Hepatocyte (in vitro differentiated cells): ENCODE results near the gene CELSR1. TPM values are rescaled to one million over a fixed set of nuclear protein-coding genes. Genes with fewer than 3 reads are reported as not detected.

Source experiments
- DNase-seq: peaks from one replicate; pipeline ENCODE4 v3.0.0-alpha.2; 2016; ENCODE audit warnings: low spot score
- H2AFZ ChIP-seq: fragments of 200-600 bp; sonication (generic); 2 replicates; pipeline ENCODE4 v1.6.0; 2016; ENCODE audit warnings: antibody characterized with exemption, mild to moderate bottlenecking
- H3K27ac ChIP-seq: fragments of 200-600 bp; sonication (generic); 2 replicates; pipeline ENCODE4 v1.5.1; 2016; ENCODE audit warnings: mild to moderate bottlenecking
- H3K27me3 ChIP-seq: fragments of 200-600 bp; sonication (generic); 2 replicates; pipeline ENCODE4 v1.6.1; 2016
- H3K36me3 ChIP-seq: fragments of 200-600 bp; sonication (generic); replicated peaks from 2 replicates; pipeline ENCODE4 v1.5.1; 2016; ENCODE audit warnings: low read depth; ENCODE audit not compliant: insufficient read depth
- H3K4me1 ChIP-seq: fragments of 200-600 bp; sonication (generic); 2 replicates; pipeline ENCODE4 v1.5.1; 2016; ENCODE audit warnings: mild to moderate bottlenecking, moderate library complexity; ENCODE audit not compliant: insufficient read depth
- H3K4me2 ChIP-seq: fragments of 200-600 bp; sonication (generic); 2 replicates; pipeline ENCODE4 v1.6.0; 2016
- H3K4me3 ChIP-seq: fragments of 200-600 bp; sonication (generic); 2 replicates; pipeline ENCODE4 v1.5.1; 2016; ENCODE audit warnings: mild to moderate bottlenecking
- H3K79me2 ChIP-seq: fragments of 200-600 bp; sonication (generic); 2 replicates; pipeline ENCODE4 v1.6.0; 2017; ENCODE audit warnings: mild to moderate bottlenecking
- H3K9me2 ChIP-seq: fragments of 200-600 bp; sonication (generic); replicated peaks from 2 replicates; pipeline ENCODE4 v1.6.0; 2017; ENCODE audit warnings: mild to moderate bottlenecking; ENCODE audit not compliant: insufficient read depth
- H3K9me3 ChIP-seq: fragments of 200-600 bp; sonication (generic); 2 replicates; pipeline ENCODE4 v1.5.1; 2016; ENCODE audit warnings: low read depth, mild to moderate bottlenecking
- H4K20me1 ChIP-seq: fragments of 200-600 bp; sonication (generic); 2 replicates; pipeline ENCODE4 v1.6.0; 2016; ENCODE audit warnings: mild to moderate bottlenecking; ENCODE audit not compliant: insufficient read depth, poor library complexity, severe bottlenecking
- EZH2 ChIP-seq: fragments of 200-600 bp; sonication (generic); IDR thresholded peaks from 2 replicates; pipeline ENCODE4 v1.6.1; 2016; ENCODE audit warnings: antibody characterized with exemption, mild to moderate bottlenecking, borderline replicate concordance
- EZH2phosphoT487 ChIP-seq: fragments of 200-600 bp; sonication (generic); IDR thresholded peaks from one replicate; pipeline ENCODE4 v1.6.1; 2018; ENCODE audit warnings: antibody characterized with exemption, mild to moderate bottlenecking, low read depth, moderate library complexity; ENCODE audit not compliant: unreplicated experiment, severe bottlenecking
- WGBS: methylation state at CpG from one replicate; pipeline ENCODE4 v1.1.6; 2016; ENCODE audit warnings: low lambda C conversion rate; ENCODE audit errors: missing lambda C conversion rate; 5-methylcytosine and 5-hydroxymethylcytosine counted together
- polyA plus RNA-seq: library from polyadenylated mRNA; unstranded; fragments of >200 nt; fragmentation: Nextera tagmentation; extraction: Ambion mirVana; gene quantifications from 2 replicates; pipeline ENCODE4 v1.2.1, GENCODE V29; 2016
- total RNA-seq: library from RNA; depleted of rRNA; stranded (reverse); fragments of >200 nt; gene quantifications from 2 replicates; pipeline ENCODE4 v1.2.3, GENCODE V29; 2014
- TF ChIP-seq, protein P1 (sequence below): fragments of 200-600 bp; sonication (generic); IDR thresholded peaks from 2 replicates; pipeline ENCODE4 v1.5.1; 2016; ENCODE audit warnings: antibody characterized with exemption, mild to moderate bottlenecking; ENCODE audit not compliant: poor library complexity

Gene CELSR1
- total and polyA plus RNA-seq, 2 experiments from 2014 or later, result 3.0 to 8.7 TPM

GRCh38 chr22:46402505-46402904 is 134.9 kb downstream of the CELSR1 start:
- no peak for TF ChIP-seq EZH2
- TF ChIP-seq, protein P1, sequence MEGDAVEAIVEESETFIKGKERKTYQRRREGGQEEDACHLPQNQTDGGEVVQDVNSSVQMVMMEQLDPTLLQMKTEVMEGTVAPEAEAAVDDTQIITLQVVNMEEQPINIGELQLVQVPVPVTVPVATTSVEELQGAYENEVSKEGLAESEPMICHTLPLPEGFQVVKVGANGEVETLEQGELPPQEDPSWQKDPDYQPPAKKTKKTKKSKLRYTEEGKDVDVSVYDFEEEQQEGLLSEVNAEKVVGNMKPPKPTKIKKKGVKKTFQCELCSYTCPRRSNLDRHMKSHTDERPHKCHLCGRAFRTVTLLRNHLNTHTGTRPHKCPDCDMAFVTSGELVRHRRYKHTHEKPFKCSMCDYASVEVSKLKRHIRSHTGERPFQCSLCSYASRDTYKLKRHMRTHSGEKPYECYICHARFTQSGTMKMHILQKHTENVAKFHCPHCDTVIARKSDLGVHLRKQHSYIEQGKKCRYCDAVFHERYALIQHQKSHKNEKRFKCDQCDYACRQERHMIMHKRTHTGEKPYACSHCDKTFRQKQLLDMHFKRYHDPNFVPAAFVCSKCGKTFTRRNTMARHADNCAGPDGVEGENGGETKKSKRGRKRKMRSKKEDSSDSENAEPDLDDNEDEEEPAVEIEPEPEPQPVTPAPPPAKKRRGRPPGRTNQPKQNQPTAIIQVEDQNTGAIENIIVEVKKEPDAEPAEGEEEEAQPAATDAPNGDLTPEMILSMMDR, result no peak
- TF ChIP-seq EZH2phosphoT487, result no peak
- Histone ChIP-seq H3K27me3 (no peaks in the 10 kb centered on the region), H3K9me3 (no peaks in the 10 kb centered on the region), H3K4me2 (no peak overlapping the region), H3K27ac (no peak overlapping the region), H3K4me1 (no peaks in the 10 kb centered on the region), H4K20me1 (no peaks in the 10 kb centered on the region), H3K4me3 (no peak overlapping the region), H3K36me3 (no peaks in the 10 kb centered on the region), H3K9me2 (no peaks in the 10 kb centered on the region), H3K79me2 (no peaks in the 10 kb centered on the region), H2AFZ (no peak overlapping the region)
- 67% methylated on average over 2 of the region's 2 CpGs for WGBS
- DNase-seq, result no peak

DNA sequence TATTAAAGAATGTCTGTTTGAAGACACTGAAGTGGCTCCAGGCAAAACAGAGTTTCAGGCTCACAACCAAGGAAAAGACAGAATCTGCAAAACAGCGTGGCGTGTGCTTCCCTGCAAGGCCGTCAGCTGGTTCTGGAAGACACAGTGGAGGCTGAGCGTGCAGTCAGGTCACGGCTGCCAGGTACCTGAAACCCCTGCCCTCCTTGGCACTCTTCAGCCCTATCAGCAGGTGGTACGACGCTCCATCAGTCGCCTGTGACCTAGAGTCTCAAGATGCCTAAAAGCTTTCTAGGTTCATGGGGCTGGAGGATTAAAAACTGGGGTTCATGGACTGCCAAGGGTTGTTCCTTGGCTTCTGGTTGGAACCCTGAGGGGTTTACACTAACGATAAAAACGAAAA is 136.1 kb downstream of the CELSR1 start:
- no peak overlapping the region for H3K4me3 ChIP-seq
- TF ChIP-seq EZH2 (no peak), EZH2phosphoT487 (no peak)
- TF ChIP-seq, protein P1, result no peak
- no peak overlapping the region for H3K4me2 ChIP-seq
- H3K27me3 ChIP-seq, result no peaks in the 10 kb centered on the region
- no peaks in the 10 kb centered on the region for H3K9me3 ChIP-seq
- H2AFZ ChIP-seq, result no peak overlapping the region
- no peaks in the 10 kb centered on the region for H4K20me1 ChIP-seq
- H3K4me1 ChIP-seq, result no peaks in the 10 kb centered on the region
- H3K9me2 ChIP-seq, result no peaks in the 10 kb centered on the region
- no peak for DNase-seq
- WGBS, result 88% methylated on average over 10 of the region's 10 CpGs
- no peaks in the 10 kb centered on the region for H3K79me2 ChIP-seq
- H3K36me3 ChIP-seq, result no peaks in the 10 kb centered on the region
- H3K27ac ChIP-seq, result no peak overlapping the region

DNA sequence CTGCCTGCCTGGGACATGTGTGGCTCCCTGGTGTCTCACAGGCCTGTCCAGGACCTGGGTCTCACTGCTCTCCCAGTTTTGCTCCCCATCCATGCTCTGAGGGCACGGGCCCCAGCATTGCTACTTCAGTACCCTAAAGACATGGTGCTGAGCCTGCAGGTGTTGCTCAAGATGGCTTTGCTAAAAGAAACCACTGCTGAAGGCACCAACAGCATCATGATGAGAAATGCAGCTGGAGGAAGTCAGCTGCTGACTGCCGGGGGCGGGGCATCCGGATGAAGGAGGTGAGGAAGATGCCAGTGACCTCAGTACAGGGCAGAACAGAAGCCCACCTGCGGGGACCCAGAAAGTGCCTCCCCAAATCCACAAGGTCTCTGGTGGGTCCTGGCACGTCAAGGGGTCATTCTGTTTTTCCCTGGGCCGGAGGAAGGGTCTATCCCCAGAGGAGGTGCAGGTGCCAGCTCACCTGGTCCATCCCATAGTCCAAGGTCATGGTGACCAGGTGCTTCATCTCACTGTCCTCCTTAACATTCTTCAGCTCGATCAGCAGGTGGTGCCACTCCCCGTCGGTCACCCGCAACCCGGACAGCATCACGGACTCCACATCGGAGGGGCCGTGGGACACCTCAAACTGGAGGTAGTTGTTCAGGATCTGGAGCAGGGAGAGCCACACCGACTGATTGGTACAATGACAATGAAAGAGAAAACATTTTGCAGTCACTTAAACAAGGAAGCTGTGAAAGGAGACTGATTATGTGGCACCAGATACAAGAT is 138.0 kb downstream of the CELSR1 start:
- Histone ChIP-seq H4K20me1 (no peaks in the 10 kb centered on the region), H3K9me3 (no peaks in the 10 kb centered on the region), H3K9me2 (no peaks in the 10 kb centered on the region), H3K79me2 (no peaks in the 10 kb centered on the region), H3K4me1 (no peaks in the 10 kb centered on the region), H2AFZ (no peak overlapping the region), H3K4me3 (no peak overlapping the region), H3K4me2 (no peak overlapping the region), H3K36me3 (no peaks in the 10 kb centered on the region), H3K27me3 (no peaks in the 10 kb centered on the region), H3K27ac (no peak overlapping the region)
- 93% methylated on average over 16 of the region's 16 CpGs for WGBS
- no peak for DNase-seq
- TF ChIP-seq EZH2phosphoT487 (no peak), EZH2 (no peak)
- TF ChIP-seq, protein P1, result no peak
